Tibial nerve (tissue), 3 donors: ENCODE measurements around the gene POMGNT1.

Source experiments
- POLR2A ChIP-seq, 2 donors: fragments of 450-650 bp; IDR thresholded peaks; one replicate each; pipeline ENCODE4 v1.6.1; 2017; ENCODE audit warnings: antibody characterized with exemption in 2 of 2, mild to moderate bottlenecking in 2 of 2, moderate library complexity in 2 of 2
- TF ChIP-seq, protein P1 (sequence below), 5 experiments: fragments of 200-600 bp in 3 of 5; fragments of 450-650 bp in 2 of 5; sonication (generic) in 3 of 5; IDR thresholded peaks; one replicate each; pipeline ENCODE4 v1.5.1; 2016 to 2019; ENCODE audit warnings: antibody characterized with exemption in 5 of 5, mild to moderate bottlenecking in 3 of 5, moderate library complexity in 2 of 5

DNA sequence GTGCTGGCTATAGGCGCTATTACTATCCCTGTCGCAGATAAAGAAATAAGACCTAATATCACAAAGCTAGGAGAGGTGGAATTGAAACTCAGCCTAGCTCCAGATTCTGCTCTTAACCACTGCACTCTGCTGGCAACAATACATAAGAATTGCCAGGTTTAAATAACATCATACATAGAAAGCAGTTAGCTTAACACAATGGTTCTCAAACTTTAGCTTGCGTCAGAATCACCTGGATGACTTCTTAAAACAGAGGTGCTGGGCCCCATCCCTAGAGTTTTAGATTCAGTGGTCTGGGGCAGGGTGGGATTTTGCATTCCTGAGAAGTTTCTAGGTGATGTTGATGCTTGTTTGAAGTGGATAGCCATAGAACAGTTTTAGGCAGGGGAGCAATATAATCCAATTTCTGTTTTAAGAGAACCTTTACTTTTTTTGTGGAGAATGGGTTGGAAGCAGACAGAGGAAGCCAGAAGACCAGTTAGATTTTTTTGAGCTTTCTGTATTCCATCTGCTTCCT is 1.1 kb upstream of the POMGNT1 start:
- TF ChIP-seq, protein P1, sequence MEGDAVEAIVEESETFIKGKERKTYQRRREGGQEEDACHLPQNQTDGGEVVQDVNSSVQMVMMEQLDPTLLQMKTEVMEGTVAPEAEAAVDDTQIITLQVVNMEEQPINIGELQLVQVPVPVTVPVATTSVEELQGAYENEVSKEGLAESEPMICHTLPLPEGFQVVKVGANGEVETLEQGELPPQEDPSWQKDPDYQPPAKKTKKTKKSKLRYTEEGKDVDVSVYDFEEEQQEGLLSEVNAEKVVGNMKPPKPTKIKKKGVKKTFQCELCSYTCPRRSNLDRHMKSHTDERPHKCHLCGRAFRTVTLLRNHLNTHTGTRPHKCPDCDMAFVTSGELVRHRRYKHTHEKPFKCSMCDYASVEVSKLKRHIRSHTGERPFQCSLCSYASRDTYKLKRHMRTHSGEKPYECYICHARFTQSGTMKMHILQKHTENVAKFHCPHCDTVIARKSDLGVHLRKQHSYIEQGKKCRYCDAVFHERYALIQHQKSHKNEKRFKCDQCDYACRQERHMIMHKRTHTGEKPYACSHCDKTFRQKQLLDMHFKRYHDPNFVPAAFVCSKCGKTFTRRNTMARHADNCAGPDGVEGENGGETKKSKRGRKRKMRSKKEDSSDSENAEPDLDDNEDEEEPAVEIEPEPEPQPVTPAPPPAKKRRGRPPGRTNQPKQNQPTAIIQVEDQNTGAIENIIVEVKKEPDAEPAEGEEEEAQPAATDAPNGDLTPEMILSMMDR (IDR thresholded peaks at IDR 0.05): no peak
- no peak for TF ChIP-seq POLR2A (IDR thresholded peaks at IDR 0.05)
